ENCODE measurements around the gene DNAAF1.

- no peak for TF ChIP-seq CTCF (IDR thresholded peaks at IDR 0.05)
- TF ChIP-seq POLR2AphosphoS5 (IDR thresholded peaks at IDR 0.05): no peak
These were observed 37.0 kb downstream of the DNAAF1 start for GRCh38 chr16:84182104-84182503.
